IMR-90 (cell line): ENCODE measurements around the gene INPP5A. TPM values are rescaled to one million over a fixed set of nuclear protein-coding genes. Genes with fewer than 3 reads are reported as not detected.
"Not testable (repeated sequence)": the region's sequence is repeated elsewhere in the genome, so short reads cannot be mapped to it uniquely, and the experiment has no call there.

Experiments used
- ATAC-seq: fragments of 200-7000 bp; cut with Tn5 transposase; 2 replicates; pipeline ENCODE4 v1.9.1; 2020; ENCODE audit warnings: low read depth, mild to moderate bottlenecking, moderate library complexity
- BruUV-seq: library from RNA; stranded (reverse); fragments of 400-500 nt; replicated peaks from 2 replicates; lab custom pipeline; 2021; lab: Mats Ljungman, UMichigan
- CTCF ChIA-PET: fragments of 300-600 bp; formaldehyde crosslinking; extraction: SDS; loops from one replicate; lab custom pipeline; 2021; ENCODE audit warnings: antibody characterized with exemption; lab: Yijun Ruan, JAX
- POLR2A ChIA-PET: fragments of 300-600 bp; sonication (Branson Sonifier 250); formaldehyde crosslinking; loops from one replicate; lab custom pipeline; 2022; ENCODE audit warnings: antibody characterized with exemption; ENCODE audit not compliant: unreplicated experiment; lab: Charles Lee
- DNase-seq: peaks from one replicate; pipeline ENCODE4 v3.0.0; 2013
- H2AFZ ChIP-seq: replicated peaks from 2 replicates; pipeline ENCODE3; 2013; ENCODE audit warnings: low read length, mild to moderate bottlenecking; ENCODE audit not compliant: poor library complexity
- H2AK5ac ChIP-seq: 2 replicates; pipeline ENCODE4 v1.6.1; 2013; ENCODE audit warnings: low read depth, low read length, inconsistent platforms
- H2AK9ac ChIP-seq: replicated peaks from 2 replicates; pipeline ENCODE3; 2013; ENCODE audit warnings: mild to moderate bottlenecking, low read depth, low read length, moderate library complexity; ENCODE audit not compliant: poor library complexity
- H2BK120ac ChIP-seq: 2 replicates; pipeline ENCODE4 v1.6.1; 2013; ENCODE audit warnings: low read depth, low read length, inconsistent platforms
- H2BK15ac ChIP-seq: 3 replicates; pipeline ENCODE4 v1.6.1; 2013; ENCODE audit warnings: low read depth, low read length, inconsistent platforms
- H2BK20ac ChIP-seq: 2 replicates; pipeline ENCODE4 v1.6.1; 2013; ENCODE audit warnings: low read depth, mild to moderate bottlenecking, inconsistent platforms, low read length, moderate library complexity
- H2BK5ac ChIP-seq: 2 replicates; pipeline ENCODE4 v1.6.1; 2013; ENCODE audit warnings: mild to moderate bottlenecking, low read depth, low read length, inconsistent platforms; ENCODE audit not compliant: poor library complexity, severe bottlenecking
- H3K14ac ChIP-seq: replicated peaks from 2 replicates; pipeline ENCODE4 v1.6.1; 2013; ENCODE audit warnings: low read depth, low read length, inconsistent platforms
- H3K18ac ChIP-seq: 2 replicates; pipeline ENCODE4 v1.6.1; 2013; ENCODE audit warnings: low read depth, low read length, control low read depth
- H3K23ac ChIP-seq: 2 replicates; pipeline ENCODE4 v1.6.1; 2013; ENCODE audit warnings: low read depth, low read length, inconsistent platforms
- H3K27ac ChIP-seq: 2 replicates; pipeline ENCODE4 v1.5.1; 2013; ENCODE audit warnings: mild to moderate bottlenecking, control low read depth, low read length; ENCODE audit not compliant: insufficient read depth
- H3K27me3 ChIP-seq: 2 replicates; pipeline ENCODE4 v1.6.1; 2013; ENCODE audit warnings: low read length; ENCODE audit not compliant: control insufficient read depth, insufficient read depth
- H3K36me3 ChIP-seq: 2 replicates; pipeline ENCODE4 v1.6.1; 2013; ENCODE audit warnings: low read length, mixed read lengths; ENCODE audit not compliant: control insufficient read depth, insufficient read depth
- H3K4ac ChIP-seq: 2 replicates; pipeline ENCODE4 v1.6.1; 2013; ENCODE audit warnings: low read depth, low read length, inconsistent platforms
- H3K4me1 ChIP-seq: 2 replicates; pipeline ENCODE4 v1.6.1; 2013; ENCODE audit warnings: low read length, mixed read lengths; ENCODE audit not compliant: control insufficient read depth, insufficient read depth
- H3K4me2 ChIP-seq: 2 replicates; pipeline ENCODE4 v1.6.1; 2013; ENCODE audit warnings: low read depth, mild to moderate bottlenecking, control low read depth, low read length, moderate library complexity
- H3K4me3 ChIP-seq: 2 replicates; pipeline ENCODE4 v1.5.1; 2013; ENCODE audit warnings: low read depth, mild to moderate bottlenecking, control low read depth, low read length, moderate library complexity; ENCODE audit not compliant: insufficient read depth
- H3K56ac ChIP-seq: 2 replicates; pipeline ENCODE4 v1.6.1; 2013; ENCODE audit warnings: low read length, inconsistent platforms; ENCODE audit not compliant: insufficient read depth; ENCODE audit errors: extremely low read depth
- H3K79me1 ChIP-seq, 2 experiments: 2 replicates each; pipeline ENCODE4 v1.6.1; 2013; ENCODE audit warnings: low read length in 2 of 2, inconsistent platforms in 1 of 2, low read depth in 1 of 2
- H3K9ac ChIP-seq: 2 replicates; pipeline ENCODE4 v1.6.1; 2013; ENCODE audit warnings: low read depth, low read length, control low read depth
- H3K9me1 ChIP-seq: 2 replicates; pipeline ENCODE4 v1.6.1; 2013; ENCODE audit warnings: low read length, inconsistent platforms; ENCODE audit not compliant: insufficient read depth
- H3K9me3 ChIP-seq: 2 replicates; pipeline ENCODE4 v1.6.1; 2013; ENCODE audit warnings: low read length; ENCODE audit not compliant: control insufficient read depth, insufficient read depth
- H4K20me1 ChIP-seq: 2 replicates; pipeline ENCODE4 v1.6.1; 2013; ENCODE audit warnings: low read length, inconsistent platforms; ENCODE audit not compliant: insufficient read depth
- H4K5ac ChIP-seq: 2 replicates; pipeline ENCODE4 v1.6.1; 2013; ENCODE audit warnings: mild to moderate bottlenecking, low read depth, low read length, control low read depth
- H4K8ac ChIP-seq, 2 experiments: 2 replicates each; pipeline ENCODE4 v1.6.1; 2013; ENCODE audit warnings: low read depth in 2 of 2, low read length in 2 of 2, control low read depth in 1 of 2, inconsistent platforms in 1 of 2
- H4K91ac ChIP-seq: 2 replicates; pipeline ENCODE4 v1.6.1; 2013; ENCODE audit warnings: low read depth, low read length, inconsistent platforms; ENCODE audit not compliant: insufficient read depth
- WGBS, 2 experiments: methylation state at CpG; one replicate each; pipeline versions ENCODE4 v1.1.5 to v1.1.7; 2013; ENCODE audit warnings: missing lambda C conversion rate in 2 of 2; ENCODE audit not compliant: insufficient read length in 1 of 2; ENCODE audit errors: extremely low coverage in 2 of 2; 5-methylcytosine and 5-hydroxymethylcytosine counted together
- dilution Hi-C: fragments of 300-500 bp; cut with HindIII; formaldehyde crosslinking; loops from one replicate; pipeline ENCODE4 v1.14.3; 2018; ENCODE audit warnings: low sequenced_read_pairs; ENCODE audit not compliant: unreplicated experiment
- in situ Hi-C: fragments of 300-500 bp; cut with MboI; formaldehyde crosslinking; loops from 3 replicates; pipeline ENCODE4 v1.14.3; 2019; ENCODE audit warnings: low sequenced_read_pairs, inconsistent platforms, mixed read lengths
- intact Hi-C: fragments of 100-400 bp; cut with micrococcal nuclease; formaldehyde crosslinking; loops from 2 replicates; pipeline ENCODE4 v1.10.0; 2022
- polyA plus RNA-seq, 3 experiments: library from polyadenylated mRNA; depleted of rRNA; stranded (reverse); fragments of >200 nt; gene quantifications; 2 replicates each; pipeline ENCODE4 v1.2.3, GENCODE V29; 2012; ENCODE audit warnings: low replicate concordance in 1 of 3
- total RNA-seq: library from RNA; depleted of rRNA; stranded (reverse); fragments of >200 nt; gene quantifications from 2 replicates; pipeline ENCODE4 v1.2.3, GENCODE V29; 2012

The INPP5A gene
- total and polyA plus RNA-seq, 2 of the 4 experiments (the other 2 are of a cell fraction): 21.4 to 36.7 TPM

- H2BK15ac ChIP-seq, H3K18ac ChIP-seq, H4K5ac ChIP-seq, H3K9ac ChIP-seq, H3K23ac ChIP-seq, in situ Hi-C loops, H4K8ac ChIP-seq, H3K4ac ChIP-seq, DNase-seq, CTCF ChIA-PET, H2AFZ ChIP-seq, H2BK5ac ChIP-seq, ATAC-seq, H2BK120ac ChIP-seq, intact Hi-C loops, H3K14ac ChIP-seq, dilution Hi-C loops, H4K91ac ChIP-seq, H3K9me3 ChIP-seq, H3K27ac ChIP-seq, H3K4me3 ChIP-seq, H3K56ac ChIP-seq, H3K4me2 ChIP-seq, BruUV-seq, H3K36me3 ChIP-seq, H2BK20ac ChIP-seq, H2AK9ac ChIP-seq, H3K27me3 ChIP-seq, POLR2A ChIA-PET, H2AK5ac ChIP-seq: not testable (repeated sequence)
- Histone ChIP-seq H4K20me1 (peaks cover 11% of the 10 kb centered on the region; the same call in 1 of the 2 replicates), H3K79me1 (peaks cover 23 to 43% of the 10 kb centered on the region in 2 experiments), H3K9me1 (peaks cover 14% of the 10 kb centered on the region), H3K4me1 (peaks cover 14% of the 10 kb centered on the region)
- 84% methylated on average over 2 of the region's 28 CpGs; no CpG with 5 or more reads in 1 of the 2 experiments for WGBS, 2 experiments
Observed at GRCh38 chr10:132680741-132681140, 143.2 kb downstream of the INPP5A start.
